Measurements from ENCODE around the gene SLC43A2.

DNA sequence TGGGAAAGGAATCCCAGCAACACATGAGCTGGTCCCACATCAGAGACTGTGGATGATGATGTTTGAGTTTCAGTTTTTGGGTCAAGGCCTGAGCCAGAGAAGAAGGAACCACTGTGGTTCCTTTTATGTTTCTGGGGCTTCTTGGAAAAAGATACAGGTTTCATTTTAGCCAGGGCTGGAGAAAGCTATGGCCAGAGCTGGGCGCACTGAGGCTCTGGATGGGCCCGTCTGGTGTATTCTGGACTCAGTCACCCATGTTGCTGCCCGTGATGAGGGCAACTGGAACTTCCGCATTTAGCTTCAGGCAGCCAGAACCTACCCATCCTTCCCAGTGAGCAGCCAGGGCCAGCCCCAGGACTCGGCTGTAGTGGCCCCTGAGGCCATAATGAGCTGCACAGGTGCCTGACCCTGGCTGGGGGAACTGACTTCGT is 51.0 kb downstream of the SLC43A2 start:
- TF ChIP-seq, protein P1, sequence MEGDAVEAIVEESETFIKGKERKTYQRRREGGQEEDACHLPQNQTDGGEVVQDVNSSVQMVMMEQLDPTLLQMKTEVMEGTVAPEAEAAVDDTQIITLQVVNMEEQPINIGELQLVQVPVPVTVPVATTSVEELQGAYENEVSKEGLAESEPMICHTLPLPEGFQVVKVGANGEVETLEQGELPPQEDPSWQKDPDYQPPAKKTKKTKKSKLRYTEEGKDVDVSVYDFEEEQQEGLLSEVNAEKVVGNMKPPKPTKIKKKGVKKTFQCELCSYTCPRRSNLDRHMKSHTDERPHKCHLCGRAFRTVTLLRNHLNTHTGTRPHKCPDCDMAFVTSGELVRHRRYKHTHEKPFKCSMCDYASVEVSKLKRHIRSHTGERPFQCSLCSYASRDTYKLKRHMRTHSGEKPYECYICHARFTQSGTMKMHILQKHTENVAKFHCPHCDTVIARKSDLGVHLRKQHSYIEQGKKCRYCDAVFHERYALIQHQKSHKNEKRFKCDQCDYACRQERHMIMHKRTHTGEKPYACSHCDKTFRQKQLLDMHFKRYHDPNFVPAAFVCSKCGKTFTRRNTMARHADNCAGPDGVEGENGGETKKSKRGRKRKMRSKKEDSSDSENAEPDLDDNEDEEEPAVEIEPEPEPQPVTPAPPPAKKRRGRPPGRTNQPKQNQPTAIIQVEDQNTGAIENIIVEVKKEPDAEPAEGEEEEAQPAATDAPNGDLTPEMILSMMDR (IDR thresholded peaks at IDR 0.05), result no peak
- TF ChIP-seq POLR2A (IDR thresholded peaks at IDR 0.05; ENCODE audit: low read depth), result no peak

Data from esophagus muscularis mucosa (tissue), 3 donors.